GM21360 (cell line): Measurements from ENCODE around the gene KLHL29.

Experiments used
- ATAC-seq: cut with Tn5 transposase; IDR thresholded peaks from one replicate; pipeline ENCODE4 v1.9.1; 2021; ENCODE audit warnings: mild to moderate bottlenecking, moderate library complexity; ENCODE audit not compliant: unreplicated experiment

The KLHL29 gene

GRCh38 chr2:23687214-23687613 lies 302.2 kb downstream of the KLHL29 start:
- ATAC-seq = no peak

DNA sequence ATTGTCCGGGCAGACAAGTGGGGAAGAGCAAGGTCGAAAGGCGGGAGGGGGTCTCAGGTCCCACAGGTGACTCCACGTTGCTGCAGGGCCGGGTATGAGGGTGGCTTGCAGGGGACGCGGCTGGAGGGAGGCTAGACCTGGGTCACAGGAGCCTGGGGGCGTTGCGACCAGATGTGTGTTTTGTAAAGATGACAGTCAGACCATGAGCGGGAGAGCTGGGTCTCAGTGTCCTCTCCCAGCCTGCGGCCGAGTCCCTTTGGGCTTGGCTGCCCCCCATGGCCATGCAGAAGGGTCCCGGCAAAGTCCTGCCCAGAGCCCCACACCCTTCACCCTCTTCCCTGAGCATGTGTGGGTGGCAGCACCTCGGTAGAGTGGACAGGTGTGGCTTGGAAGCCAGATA lies 302.7 kb downstream of the KLHL29 start:
- ATAC-seq = no peak

DNA sequence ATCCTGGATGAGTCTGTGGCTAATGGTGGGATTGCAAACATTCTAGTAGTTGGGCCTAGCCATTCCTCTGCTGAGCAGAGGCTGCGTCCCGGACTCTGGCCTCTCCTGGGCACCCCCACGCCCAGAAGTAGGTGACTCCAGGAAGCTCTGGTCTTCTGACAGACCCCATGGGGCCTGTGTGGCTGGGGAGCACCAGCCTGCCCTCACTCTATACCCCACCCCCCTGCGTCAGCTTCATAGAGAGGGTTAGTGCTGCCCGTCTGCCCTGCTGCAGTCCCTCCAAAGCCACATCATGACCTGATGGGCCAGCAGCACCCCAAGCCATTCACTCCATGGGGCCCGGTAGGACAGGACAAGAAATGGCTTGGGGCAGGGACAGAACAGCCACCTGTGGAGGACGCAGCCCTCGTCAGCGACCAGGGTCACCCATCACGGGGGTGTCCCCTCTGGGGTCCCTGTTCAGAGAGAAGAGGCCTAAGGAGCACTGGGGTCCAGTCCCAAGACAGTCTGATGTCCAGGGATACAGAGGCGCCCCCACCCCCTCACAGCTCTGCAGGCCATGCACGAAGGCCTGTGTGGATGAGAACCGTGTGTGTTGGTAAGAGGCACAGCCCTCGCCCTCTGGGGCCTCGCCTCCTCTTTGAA lies 303.6 kb downstream of the KLHL29 start:
- ATAC-seq = no peak

DNA sequence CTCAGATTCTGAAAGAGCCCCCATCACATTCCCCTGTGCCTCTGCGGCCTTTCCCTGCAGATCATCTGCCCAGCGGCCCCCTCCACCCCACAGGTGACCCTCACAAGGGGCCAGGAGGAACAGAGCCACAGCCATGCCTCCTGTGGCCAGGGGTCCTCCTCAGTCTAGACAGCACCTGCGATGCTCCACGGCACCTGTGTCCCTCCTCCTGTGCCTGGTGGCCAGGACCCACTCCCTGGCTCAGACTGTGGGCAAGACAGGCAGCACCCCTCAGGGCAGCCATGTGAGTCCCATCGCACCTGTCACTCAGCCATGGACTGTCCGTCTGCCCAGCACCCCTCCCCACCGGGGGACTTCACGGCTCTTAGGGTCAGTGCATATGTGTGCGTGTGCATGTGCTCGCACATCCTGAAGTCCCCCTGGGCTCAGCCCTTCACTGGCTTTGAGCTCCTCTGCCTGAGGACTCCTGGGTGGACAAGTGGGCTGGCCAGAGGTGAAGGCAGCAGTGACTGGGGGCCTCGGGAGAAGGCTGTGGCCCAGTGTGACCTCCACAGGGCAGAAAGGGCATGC lies 304.2 kb downstream of the KLHL29 start:
- no peak for ATAC-seq

- no peak for ATAC-seq
These were observed 304.9 kb downstream of the KLHL29 start for GRCh38 chr2:23689891-23690290.

DNA sequence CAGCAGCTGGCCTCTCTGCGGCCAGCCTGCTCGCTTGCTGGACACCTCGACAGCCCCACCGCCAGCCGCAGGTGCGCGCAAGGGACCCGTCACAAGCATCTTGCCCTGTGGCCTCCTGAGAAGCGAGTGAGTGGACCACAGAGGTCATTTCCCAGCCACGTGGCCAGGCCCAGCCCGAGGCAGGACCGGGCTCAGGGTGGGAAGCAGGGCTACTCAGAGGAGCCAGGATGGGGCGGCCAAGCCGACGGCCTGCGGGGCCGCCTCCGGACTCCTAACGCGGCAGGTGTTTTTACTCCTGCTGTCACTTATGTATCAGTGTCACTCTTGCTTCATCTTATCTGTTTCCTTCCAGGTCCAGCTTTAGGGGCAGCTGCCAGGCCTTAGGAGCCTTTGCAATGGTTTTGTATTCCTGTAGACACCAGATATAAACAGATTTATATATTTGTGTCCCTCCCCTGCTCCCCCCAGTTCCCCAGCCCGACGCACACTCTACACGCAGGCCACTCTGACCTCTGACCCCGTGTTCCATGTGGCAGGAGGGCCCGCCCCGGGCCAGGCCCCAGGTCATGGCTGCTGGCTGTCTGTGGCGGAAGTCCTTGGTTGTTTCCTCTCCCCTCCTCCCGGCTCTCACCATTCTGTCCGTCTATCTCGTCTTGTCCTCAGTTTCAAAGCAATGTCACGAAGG lies 305.6 kb downstream of the KLHL29 start:
- no peak for ATAC-seq

GRCh38 chr2:23691106-23691470 lies 306.1 kb downstream of the KLHL29 start:
- no peak for ATAC-seq

- ATAC-seq = no peak
These were observed 306.6 kb downstream of the KLHL29 start for GRCh38 chr2:23691565-23691964.

DNA sequence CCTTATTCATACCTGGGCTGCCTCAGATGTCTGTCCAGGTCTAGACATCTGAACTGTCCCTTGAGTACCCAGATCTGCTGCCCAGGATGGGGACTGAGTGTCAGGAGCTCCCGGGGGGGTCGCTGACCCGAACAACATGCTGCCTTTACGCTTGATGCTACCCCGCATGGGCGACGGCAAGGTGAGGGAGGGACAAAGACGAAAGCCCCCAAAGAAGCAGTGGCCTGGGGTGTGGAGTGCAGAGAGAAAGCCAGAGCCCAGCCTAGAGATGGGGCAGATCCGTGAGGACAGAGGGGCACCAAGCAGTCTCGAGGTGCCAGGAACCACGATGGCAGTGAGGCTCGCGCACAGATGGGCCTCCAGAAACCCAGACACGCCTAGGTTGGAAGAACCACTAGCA lies 307.3 kb downstream of the KLHL29 start:
- ATAC-seq = no peak

GRCh38 chr2:23692851-23693605 lies 308.0 kb downstream of the KLHL29 start:
- ATAC-seq = no peak

GRCh38 chr2:23693606-23693951 lies 308.6 kb downstream of the KLHL29 start:
- ATAC-seq = no peak

GRCh38 chr2:23694058-23695045 lies 309.4 kb downstream of the KLHL29 start:
- no peak for ATAC-seq

DNA sequence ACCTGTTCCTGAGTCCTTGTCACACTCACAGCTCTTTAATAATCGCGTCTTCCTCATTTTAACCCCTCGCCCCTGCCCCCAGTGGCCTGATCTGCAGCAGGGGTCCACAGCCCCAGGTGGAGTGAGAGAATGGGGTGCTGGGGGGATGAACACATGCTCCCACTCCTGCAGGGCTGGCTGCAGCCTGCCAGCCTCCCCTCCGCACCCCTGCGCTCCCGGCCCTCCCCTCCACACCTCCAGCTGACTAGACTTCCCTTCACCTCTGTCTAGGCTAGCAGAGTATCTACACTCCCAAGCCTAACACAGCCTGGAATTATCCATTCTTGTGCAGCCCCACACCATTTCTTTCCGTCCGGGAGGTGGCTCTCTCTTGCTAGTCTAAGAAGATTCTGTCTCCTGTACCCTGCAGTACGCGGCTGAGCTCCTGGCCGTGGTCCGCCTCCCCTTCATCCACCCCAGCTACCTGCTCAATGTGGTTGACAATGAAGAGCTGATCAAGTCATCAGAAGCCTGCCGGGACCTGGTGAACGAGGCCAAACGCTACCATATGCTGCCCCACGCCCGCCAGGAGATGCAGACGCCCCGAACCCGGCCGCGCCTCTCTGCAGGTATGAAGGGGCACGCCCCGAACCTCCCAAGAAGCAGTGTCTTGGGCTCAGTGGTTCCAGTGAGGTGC lies 310.4 kb downstream of the KLHL29 start:
- no peak for ATAC-seq

- ATAC-seq = no peak
These were observed 311.1 kb downstream of the KLHL29 start for GRCh38 chr2:23695890-23696751.

DNA sequence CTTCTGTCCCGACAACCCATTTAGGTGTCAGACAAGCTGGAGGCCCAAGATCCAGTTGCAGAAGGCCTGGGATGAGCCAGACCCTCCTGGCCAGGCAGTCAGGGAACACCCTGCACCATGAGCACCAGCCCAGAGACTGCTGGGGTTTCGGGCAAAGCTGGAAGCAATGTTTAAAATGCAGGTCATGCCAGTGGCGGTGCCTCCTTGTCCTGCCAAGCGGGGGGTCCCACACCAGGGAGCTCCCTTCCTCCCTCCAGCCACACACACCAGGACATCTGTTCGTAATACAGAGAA lies 311.7 kb downstream of the KLHL29 start:
- ATAC-seq = no peak

- ATAC-seq = no peak
These were observed 312.5 kb downstream of the KLHL29 start for GRCh38 chr2:23697256-23698075.

- ATAC-seq = no peak
These were observed 313.2 kb downstream of the KLHL29 start for GRCh38 chr2:23698116-23698693.
